DMS 273 (cell line): ENCODE data around the gene KNDC1.

Source experiments
- DNase-seq: peaks from one replicate; lab custom pipeline; 2025; ENCODE audit not compliant: unreplicated experiment; lab: John Stamatoyannopoulos, UW

KNDC1 gene

GRCh38 chr10:133176546-133176945 lies 16.5 kb downstream of the KNDC1 start:
- DNase-seq = no peak

- DNase-seq = no peak
Observed at GRCh38 chr10:133177380-133178157, 17.6 kb downstream of the KNDC1 start.

- no peak for DNase-seq
Observed at GRCh38 chr10:133178357-133179127, 18.5 kb downstream of the KNDC1 start.

GRCh38 chr10:133179128-133179520 lies 19.1 kb downstream of the KNDC1 start:
- DNase-seq = no peak

- no peak for DNase-seq
Observed at GRCh38 chr10:133179651-133180050, 19.6 kb downstream of the KNDC1 start.

- DNase-seq = peak; percentile 16
Observed at GRCh38 chr10:133180192-133180964, 20.4 kb downstream of the KNDC1 start.

- no peak for DNase-seq
Observed at GRCh38 chr10:133180965-133181639, 21.1 kb downstream of the KNDC1 start.

GRCh38 chr10:133182190-133182589 lies 22.2 kb downstream of the KNDC1 start:
- no peak for DNase-seq

- DNase-seq = no peak
Observed at GRCh38 chr10:133182791-133183645, 23.0 kb downstream of the KNDC1 start.

- no peak for DNase-seq
Observed at GRCh38 chr10:133183646-133184378, 23.8 kb downstream of the KNDC1 start.

- DNase-seq = no peak
Observed at GRCh38 chr10:133184591-133185244, 24.7 kb downstream of the KNDC1 start.

GRCh38 chr10:133185421-133185820 lies 25.4 kb downstream of the KNDC1 start:
- no peak for DNase-seq

GRCh38 chr10:133185916-133186315 lies 25.9 kb downstream of the KNDC1 start:
- DNase-seq = no peak

GRCh38 chr10:133186416-133187090 lies 26.5 kb downstream of the KNDC1 start:
- no peak for DNase-seq

GRCh38 chr10:133187091-133187905 lies 27.3 kb downstream of the KNDC1 start:
- DNase-seq = no peak

GRCh38 chr10:133187906-133188681 lies 28.1 kb downstream of the KNDC1 start:
- DNase-seq = no peak

GRCh38 chr10:133189256-133189655 lies 29.2 kb downstream of the KNDC1 start:
- no peak for DNase-seq
